Stimulated activated naive B cell treated with anti-CD40 and anti-IgM and Interleukin-4, amounts not matched to agents 10 μg/mL and 1 μg/mL and 100 μg/mL, for 72 hours (primary cell): ENCODE data around the gene GET3.
A peak's percentile ranks its signal among the peaks of the same experiment; 100 is the strongest.

Source experiments
- ATAC-seq, 2 donors: fragments of 150-1000 bp; cut with Tn5 transposase; replicated peaks; 2 replicates each; pipeline ENCODE4 v1.10.0; 2021; ENCODE audit warnings: moderate library complexity in 1 of 2
- DNase-seq: peaks from one replicate; pipeline ENCODE4 v3.0.0; 2021
- H3K27ac Mint-ChIP-seq: one replicate; pipeline ENCODE4 v1.8.0; 2022; ENCODE audit warnings: mild to moderate bottlenecking, mixed read lengths
- H3K27me3 Mint-ChIP-seq, 2 donors: one replicate each; pipeline ENCODE4 v1.8.0; 2022; ENCODE audit warnings: mixed read lengths in 2 of 2
- H3K36me3 Mint-ChIP-seq, 2 donors: one replicate each; pipeline ENCODE4 v1.8.0; 2022; ENCODE audit warnings: mixed read lengths in 2 of 2, mild to moderate bottlenecking in 1 of 2
- H3K4me1 Mint-ChIP-seq, 2 donors: one replicate each; pipeline ENCODE4 v1.8.0; 2022; ENCODE audit warnings: mixed read lengths in 2 of 2, mild to moderate bottlenecking in 1 of 2
- H3K4me3 Mint-ChIP-seq, 2 donors: one replicate each; pipeline ENCODE4 v1.8.0; 2022; ENCODE audit warnings: mild to moderate bottlenecking in 2 of 2, mixed read lengths in 2 of 2, moderate library complexity in 1 of 2
- H3K9me3 Mint-ChIP-seq, 2 donors: one replicate each; pipeline ENCODE4 v1.8.0; 2022; ENCODE audit warnings: mixed read lengths in 2 of 2, mild to moderate bottlenecking in 1 of 2

Gene GET3

GRCh38 chr19:12784871-12785430 is 47.7 kb downstream of the GET3 start:
- H3K27ac Mint-ChIP-seq: no peak overlapping the region
- no peak for ATAC-seq

GRCh38 chr19:12785431-12786031 is 48.2 kb downstream of the GET3 start:
- Mint-ChIP-seq H3K9me3 (no peaks in the 10 kb centered on the region), H3K4me3 (no peak overlapping the region), H3K27ac (no peak overlapping the region), H3K4me1 (peaks cover 28 to 30% of the 10 kb centered on the region in 2 donors), H3K36me3 (no peaks in the 10 kb centered on the region), H3K27me3 (no peaks in the 10 kb centered on the region)
- DNase-seq: no peak
- no peak for ATAC-seq

More at GRCh38 chr19:12784871-12785430, 47.7 kb downstream of the GET3 start:
- Mint-ChIP-seq H3K36me3 (no peaks in the 10 kb centered on the region), H3K4me3 (no peak overlapping the region), H3K9me3 (no peaks in the 10 kb centered on the region), H3K4me1 (peaks cover 26 to 27% of the 10 kb centered on the region in 2 donors), H3K27me3 (no peaks in the 10 kb centered on the region)
- DNase-seq: no peak

DNA sequence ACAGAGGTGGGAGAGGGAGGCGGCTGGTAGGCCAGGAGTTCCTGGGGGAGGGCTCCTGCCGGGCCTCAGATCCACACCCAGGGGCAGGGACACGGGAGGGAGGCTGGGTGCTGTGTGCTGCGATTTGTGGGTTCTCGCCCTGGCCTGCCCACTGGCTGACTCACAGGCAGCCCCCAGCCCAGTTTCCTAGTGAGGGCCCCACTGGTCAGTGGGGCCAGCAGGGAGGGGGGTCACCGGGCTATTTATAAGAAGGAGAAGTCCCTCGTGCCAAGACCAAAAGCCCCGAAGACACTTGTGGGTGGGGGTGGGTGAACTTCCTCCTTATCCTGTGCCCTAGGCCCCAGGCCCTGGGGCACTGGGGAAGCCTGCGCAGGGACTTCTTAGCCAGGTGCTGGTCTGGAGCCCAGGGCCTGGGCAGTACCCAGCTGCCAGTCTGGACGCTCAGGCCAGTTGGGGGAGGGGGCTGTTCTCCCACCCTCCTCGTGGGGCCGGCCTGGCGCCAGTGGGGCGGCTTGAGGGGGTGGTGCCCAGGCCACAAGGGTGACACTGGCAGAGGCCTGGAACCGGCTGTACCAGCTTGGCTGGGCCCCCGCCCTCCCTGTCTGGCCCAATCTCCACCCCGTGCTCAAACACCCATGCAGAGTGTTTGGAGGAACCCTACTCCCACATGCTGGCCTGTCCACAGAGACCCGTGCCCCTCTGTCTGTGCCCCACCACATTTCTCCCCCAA is 49.0 kb downstream of the GET3 start:
- no peak for ATAC-seq
- Mint-ChIP-seq H3K27me3 (no peaks in the 10 kb centered on the region), H3K27ac (no peak overlapping the region), H3K4me1 (peaks cover 36 to 38% of the 10 kb centered on the region in 2 donors), H3K4me3 (peak overlapping the region in 1 of 2 donors; percentile 50), H3K36me3 (peaks cover 2% of the 10 kb centered on the region in 2 donors), H3K9me3 (no peaks in the 10 kb centered on the region)
- DNase-seq: no peak

DNA sequence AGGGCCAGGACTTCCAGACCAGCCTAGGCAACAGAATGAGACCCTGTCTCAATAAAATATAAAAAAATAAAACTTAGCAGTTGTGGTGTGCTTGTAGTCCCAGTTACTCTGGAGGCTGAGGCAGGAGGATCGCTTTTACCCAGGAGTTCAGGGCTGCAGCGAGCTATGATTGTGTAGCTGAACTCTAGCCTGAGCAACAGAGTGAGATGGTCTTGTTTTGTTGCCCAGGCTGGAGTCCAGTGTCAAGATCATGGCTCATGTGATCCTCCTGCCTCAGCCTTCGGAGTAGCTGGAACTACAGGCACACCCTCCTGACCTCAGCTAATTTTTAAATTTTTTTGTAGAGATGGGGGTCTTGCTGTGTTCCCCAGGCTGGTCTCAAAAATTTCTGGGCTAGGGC is 49.7 kb downstream of the GET3 start:
- no peak for DNase-seq
- Mint-ChIP-seq H3K4me1 (peaks cover 33 to 38% of the 10 kb centered on the region in 2 donors), H3K27me3 (no peaks in the 10 kb centered on the region)

DNA sequence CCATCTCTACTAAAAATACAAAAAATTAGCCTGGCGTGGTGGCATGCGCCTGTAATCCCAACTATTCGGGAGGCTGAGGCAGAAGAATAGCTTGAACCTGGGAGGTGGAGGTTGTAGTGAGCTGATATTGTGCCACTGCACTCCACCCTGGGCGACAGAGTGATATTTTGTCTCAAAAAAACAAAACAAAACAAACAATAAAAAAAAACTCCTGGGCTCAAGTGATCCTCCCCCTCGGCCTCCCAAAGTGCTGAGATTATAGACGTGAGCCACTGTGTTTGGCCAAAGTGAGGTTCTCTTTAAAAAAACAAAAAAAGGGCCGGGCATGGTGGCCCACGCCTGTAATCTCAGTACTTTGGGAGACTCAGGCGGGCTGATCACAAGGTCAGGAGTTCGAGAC is 50.2 kb downstream of the GET3 start:
- Mint-ChIP-seq H3K9me3 (no peaks in the 10 kb centered on the region), H3K27ac (peak overlapping the region; percentile 85), H3K4me3 (no peak overlapping the region), H3K4me1 (peaks cover 30 to 33% of the 10 kb centered on the region in 2 donors), H3K27me3 (no peaks in the 10 kb centered on the region), H3K36me3 (peaks cover 10 to 12% of the 10 kb centered on the region in 2 donors)
- ATAC-seq (no peak), DNase-seq (no peak)

More for the DNA sequence above, 49.7 kb downstream of the GET3 start:
- Mint-ChIP-seq H3K9me3 (no peaks in the 10 kb centered on the region), H3K27ac (peak overlapping the region; percentile 85), H3K36me3 (peaks cover 6 to 7% of the 10 kb centered on the region in 2 donors), H3K4me3 (no peak overlapping the region)
- no peak for ATAC-seq

- H3K4me1 Mint-ChIP-seq: peaks cover 29 to 34% of the 10 kb centered on the region in 2 donors
- no peak for ATAC-seq
- H3K27ac Mint-ChIP-seq: peak overlapping the region; percentile 99
- peak overlapping the region; percentile 92 to 94 for H3K4me3 Mint-ChIP-seq
- H3K27me3 Mint-ChIP-seq: no peaks in the 10 kb centered on the region
- H3K9me3 Mint-ChIP-seq: no peaks in the 10 kb centered on the region
- DNase-seq: no peak
- peaks cover 16% of the 10 kb centered on the region in 2 donors for H3K36me3 Mint-ChIP-seq
These were observed 50.9 kb downstream of the GET3 start for GRCh38 chr19:12788042-12788681.

DNA sequence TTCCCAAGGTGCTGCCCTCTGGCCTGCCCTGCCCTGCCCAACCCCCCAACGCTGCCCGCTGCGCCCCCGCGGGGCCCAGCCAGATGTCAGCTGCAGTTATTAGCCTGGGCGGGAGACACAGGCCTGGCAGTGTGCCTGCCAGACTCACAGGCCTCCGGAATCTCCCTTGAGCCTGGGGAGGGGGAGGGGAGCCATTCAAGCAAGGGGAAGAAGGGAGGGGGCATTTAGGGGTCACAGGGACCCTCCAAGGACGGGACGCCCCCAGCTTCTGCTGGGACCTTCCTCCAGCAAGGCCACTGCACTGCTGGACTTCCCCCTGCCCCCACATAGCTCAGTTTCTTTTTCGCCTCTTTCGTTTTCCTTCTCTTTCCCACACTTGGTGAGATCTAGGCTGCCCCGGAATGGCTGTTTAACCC is 51.4 kb downstream of the GET3 start:
- H3K27ac Mint-ChIP-seq: peak overlapping the region; percentile 99
- peak; percentile 8 to 12 for ATAC-seq

GRCh38 chr19:12789098-12789903 is 52.0 kb downstream of the GET3 start:
- Mint-ChIP-seq H3K9me3 (no peaks in the 10 kb centered on the region), H3K27me3 (no peaks in the 10 kb centered on the region), H3K4me1 (peaks cover 29 to 42% of the 10 kb centered on the region in 2 donors), H3K27ac (peak overlapping the region; percentile 99), H3K36me3 (peaks cover 19 to 20% of the 10 kb centered on the region in 2 donors), H3K4me3 (peak overlapping the region; percentile 96 to 100)
- ATAC-seq (peak in 1 of 2 donors; percentile 0), DNase-seq (no peak)

More for the DNA sequence above, 51.4 kb downstream of the GET3 start:
- Mint-ChIP-seq H3K9me3 (no peaks in the 10 kb centered on the region), H3K4me3 (peak overlapping the region; percentile 92 to 94), H3K27me3 (no peaks in the 10 kb centered on the region), H3K36me3 (peaks cover 19 to 20% of the 10 kb centered on the region in 2 donors), H3K4me1 (peaks cover 27 to 37% of the 10 kb centered on the region in 2 donors)
- DNase-seq: peak; percentile 90

DNA sequence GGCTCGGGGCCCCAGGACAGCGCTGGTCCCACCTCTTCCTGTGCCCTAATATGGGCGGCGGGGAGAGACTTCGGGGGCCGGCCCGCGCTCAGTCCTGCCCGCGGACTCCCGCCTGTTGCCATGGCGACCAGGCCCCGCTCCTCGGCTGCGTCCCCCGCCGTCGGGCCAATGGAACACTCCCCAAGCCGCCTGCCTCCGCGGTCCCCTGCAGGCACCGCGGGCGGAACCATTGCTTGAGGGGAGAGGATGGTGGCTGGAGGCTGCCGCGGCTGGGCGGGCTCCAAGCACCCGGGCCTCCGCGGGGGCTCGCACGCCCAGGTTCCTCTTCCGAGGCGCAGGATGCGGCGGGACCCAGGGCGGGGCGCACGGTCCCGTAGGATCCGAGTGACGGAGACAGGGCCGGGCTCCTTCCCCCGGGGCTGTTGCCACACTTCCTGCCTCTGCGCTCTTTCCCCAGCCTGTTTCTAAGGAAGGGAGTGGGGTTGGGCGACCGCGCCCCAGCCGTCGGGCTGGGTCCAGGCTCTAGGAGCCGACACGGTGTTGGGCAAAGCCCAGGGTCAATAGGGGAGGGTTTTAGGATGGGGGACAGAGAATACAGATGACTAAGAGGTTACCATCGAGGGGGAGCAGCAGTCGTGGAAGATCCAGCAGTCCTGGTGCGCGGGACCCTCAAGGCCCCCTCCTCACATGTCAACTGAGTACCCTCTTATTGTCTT is 52.8 kb downstream of the GET3 start:
- DNase-seq (peak; percentile 99), ATAC-seq (peak; percentile 49 to 53)
- Mint-ChIP-seq H3K9me3 (no peaks in the 10 kb centered on the region), H3K4me1 (peaks cover 33 to 48% of the 10 kb centered on the region in 2 donors), H3K27me3 (no peaks in the 10 kb centered on the region), H3K36me3 (peaks cover 19 to 20% of the 10 kb centered on the region in 2 donors), H3K27ac (peak overlapping the region; percentile 100), H3K4me3 (peak overlapping the region; percentile 96 to 100)

DNA sequence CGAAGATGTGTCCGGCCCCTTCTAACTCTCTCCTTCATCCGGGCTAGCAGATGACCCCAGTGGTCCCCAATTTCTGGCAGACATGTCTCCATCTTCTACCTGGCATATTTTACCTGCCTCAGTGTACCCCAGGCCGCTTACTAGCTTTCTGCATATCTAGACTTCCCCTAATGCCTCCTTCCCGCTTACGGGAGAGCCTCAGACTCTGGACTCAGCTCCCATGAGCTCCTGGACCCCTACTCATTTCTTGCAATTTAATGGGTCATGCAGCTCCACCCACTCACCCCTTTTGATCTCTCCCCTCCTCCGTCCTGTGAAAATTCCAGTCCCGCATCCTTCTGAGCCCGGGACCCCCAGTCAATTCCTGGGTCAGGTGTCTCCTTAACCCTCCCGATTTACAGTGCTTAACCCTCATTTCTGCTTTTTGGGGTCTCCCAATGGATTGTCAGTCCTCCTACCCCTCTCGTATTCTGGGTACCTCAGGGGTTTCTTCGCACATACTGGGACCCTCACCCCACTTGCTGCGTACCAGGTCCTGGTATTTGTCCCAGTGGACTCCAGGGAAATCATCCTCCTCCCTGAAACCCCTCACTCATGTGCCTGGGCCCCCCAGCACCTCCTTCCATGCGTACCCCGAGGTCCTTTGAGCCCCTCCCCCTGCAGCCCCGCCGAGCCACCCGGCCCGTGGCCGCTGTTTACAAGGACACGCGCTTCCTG is 53.5 kb downstream of the GET3 start:
- Mint-ChIP-seq H3K4me1 (peaks cover 35 to 52% of the 10 kb centered on the region in 2 donors), H3K27ac (peak overlapping the region; percentile 100), H3K4me3 (peak overlapping the region; percentile 96 to 100), H3K27me3 (no peaks in the 10 kb centered on the region), H3K36me3 (peaks cover 19 to 20% of the 10 kb centered on the region in 2 donors), H3K9me3 (no peaks in the 10 kb centered on the region)
- DNase-seq: no peak
- ATAC-seq: no peak

DNA sequence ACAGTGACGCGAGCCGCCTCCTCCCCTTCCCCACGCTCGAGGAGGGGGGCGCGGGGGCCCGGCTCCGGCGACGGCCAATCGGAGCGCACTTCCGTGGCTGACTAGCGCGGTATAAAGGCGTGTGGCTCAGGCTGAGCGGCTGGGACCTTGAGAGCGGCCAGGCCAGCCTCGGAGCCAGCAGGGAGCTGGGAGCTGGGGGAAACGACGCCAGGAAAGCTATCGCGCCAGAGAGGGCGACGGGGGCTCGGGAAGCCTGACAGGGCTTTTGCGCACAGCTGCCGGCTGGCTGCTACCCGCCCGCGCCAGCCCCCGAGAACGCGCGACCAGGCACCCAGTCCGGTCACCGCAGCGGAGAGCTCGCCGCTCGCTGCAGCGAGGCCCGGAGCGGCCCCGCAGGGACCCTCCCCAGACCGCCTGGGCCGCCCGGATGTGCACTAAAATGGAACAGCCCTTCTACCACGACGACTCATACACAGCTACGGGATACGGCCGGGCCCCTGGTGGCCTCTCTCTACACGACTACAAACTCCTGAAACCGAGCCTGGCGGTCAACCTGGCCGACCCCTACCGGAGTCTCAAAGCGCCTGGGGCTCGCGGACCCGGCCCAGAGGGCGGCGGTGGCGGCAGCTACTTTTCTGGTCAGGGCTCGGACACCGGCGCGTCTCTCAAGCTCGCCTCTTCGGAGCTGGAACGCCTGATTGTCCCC is 54.2 kb downstream of the GET3 start, which contains the start of gene JUNB:
Gene JUNB (plus strand): TSS at position 142 of the 706 bp plus-strand sequence. CDS start 286 bp downstream, at position 428.
- peak; percentile 95 for DNase-seq
- H3K36me3 Mint-ChIP-seq: peaks cover 19 to 20% of the 10 kb centered on the region in 2 donors
- peak within 1 kb of the TSS; percentile 100 for H3K27ac Mint-ChIP-seq
- no peaks in the 10 kb centered on the region for H3K27me3 Mint-ChIP-seq
- peak within 1 kb of the TSS; percentile 96 to 100 for H3K4me3 Mint-ChIP-seq
- peaks cover 41 to 59% of the 10 kb centered on the region in 2 donors for H3K4me1 Mint-ChIP-seq
- ATAC-seq: peak; percentile 33 to 38
- H3K9me3 Mint-ChIP-seq: no peaks in the 10 kb centered on the region
